Mononuclear cell (primary cell): ENCODE data around the gene GRIN2A. TPM values are rescaled to one million over a fixed set of nuclear protein-coding genes. Genes with fewer than 3 reads are reported as not detected.

Experiments
- H3K27me3 ChIP-seq: 2 replicates; pipeline ENCODE4 v1.6.0; 2011; ENCODE audit warnings: low read length, control low read depth; ENCODE audit not compliant: insufficient read depth
- H3K4me1 ChIP-seq: 2 replicates; pipeline ENCODE4 v1.5.1; 2011; ENCODE audit warnings: mild to moderate bottlenecking, low read length, control low read depth; ENCODE audit not compliant: insufficient read depth
- H3K4me3 ChIP-seq: 2 replicates; pipeline ENCODE4 v1.5.1; 2011; ENCODE audit warnings: mild to moderate bottlenecking, low read length, moderate library complexity
- H3K9me3 ChIP-seq: 2 replicates; pipeline ENCODE4 v1.5.1; 2011; ENCODE audit warnings: low read depth, mild to moderate bottlenecking, control low read depth, low read length
- total RNA-seq: library from RNA; depleted of rRNA; stranded (reverse); fragments of >200 nt; gene quantifications from one replicate; pipeline ENCODE4 v1.2.3, GENCODE V29; 2012

The GRIN2A gene
- total RNA-seq, 1 donor = not detected

- H3K4me3 ChIP-seq = no peak overlapping the region
- H3K27me3 ChIP-seq = no peaks in the 10 kb centered on the region
These were observed 20.4 kb upstream of the GRIN2A start for GRCh38 chr16:10202649-10203048.

GRCh38 chr16:10200637-10201586, 18.7 kb upstream of the GRIN2A start:
- Histone ChIP-seq H3K9me3 (no peaks in the 10 kb centered on the region), H3K27me3 (no peaks in the 10 kb centered on the region), H3K4me3 (no peak overlapping the region), H3K4me1 (no peaks in the 10 kb centered on the region)

More at GRCh38 chr16:10202649-10203048, 20.4 kb upstream of the GRIN2A start:
- Histone ChIP-seq H3K4me1 (no peaks in the 10 kb centered on the region), H3K9me3 (no peaks in the 10 kb centered on the region)

GRCh38 chr16:10196999-10197398, 14.8 kb upstream of the GRIN2A start:
- Histone ChIP-seq H3K9me3 (no peaks in the 10 kb centered on the region), H3K4me1 (no peaks in the 10 kb centered on the region), H3K4me3 (no peak overlapping the region), H3K27me3 (no peaks in the 10 kb centered on the region)

- Histone ChIP-seq H3K4me3 (no peak overlapping the region), H3K9me3 (no peaks in the 10 kb centered on the region), H3K4me1 (no peaks in the 10 kb centered on the region), H3K27me3 (no peaks in the 10 kb centered on the region)
These were observed 8.9 kb upstream of the GRIN2A start for GRCh38 chr16:10191096-10191495.

- Histone ChIP-seq H3K9me3 (no peaks in the 10 kb centered on the region), H3K4me3 (no peak overlapping the region), H3K4me1 (no peaks in the 10 kb centered on the region), H3K27me3 (peaks cover 3% of the 10 kb centered on the region)
These were observed 7.7 kb upstream of the GRIN2A start for GRCh38 chr16:10189861-10190390.

- no peak overlapping the region for H3K4me3 ChIP-seq
- no peaks in the 10 kb centered on the region for H3K9me3 ChIP-seq
- H3K4me1 ChIP-seq = no peaks in the 10 kb centered on the region
- peaks cover 17% of the 10 kb centered on the region for H3K27me3 ChIP-seq
These were observed 6.0 kb upstream of the GRIN2A start for GRCh38 chr16:10188236-10188635.

GRCh38 chr16:10181196-10182162, 749 bp downstream of the GRIN2A start:
- Histone ChIP-seq H3K4me3 (no peak overlapping the region), H3K27me3 (peaks cover 37% of the 10 kb centered on the region), H3K4me1 (peaks cover 12% of the 10 kb centered on the region), H3K9me3 (no peaks in the 10 kb centered on the region)

- Histone ChIP-seq H3K4me1 (peaks cover 12% of the 10 kb centered on the region), H3K4me3 (no peak overlapping the region), H3K27me3 (peaks cover 37% of the 10 kb centered on the region), H3K9me3 (no peaks in the 10 kb centered on the region)
These were observed 1.5 kb downstream of the GRIN2A start for GRCh38 chr16:10180771-10181163.

- Histone ChIP-seq H3K9me3 (no peaks in the 10 kb centered on the region), H3K4me3 (no peak overlapping the region), H3K4me1 (peaks cover 12% of the 10 kb centered on the region), H3K27me3 (peaks cover 37% of the 10 kb centered on the region)
These were observed 2.0 kb downstream of the GRIN2A start for GRCh38 chr16:10180042-10180770.

- peaks cover 29% of the 10 kb centered on the region for H3K27me3 ChIP-seq
- no peak overlapping the region for H3K4me3 ChIP-seq
- H3K9me3 ChIP-seq = no peaks in the 10 kb centered on the region
- H3K4me1 ChIP-seq = peaks cover 12% of the 10 kb centered on the region
These were observed 3.7 kb downstream of the GRIN2A start for GRCh38 chr16:10178526-10178925.

GRCh38 chr16:10178080-10178479, 4.1 kb downstream of the GRIN2A start:
- Histone ChIP-seq H3K9me3 (no peaks in the 10 kb centered on the region), H3K4me1 (peaks cover 12% of the 10 kb centered on the region), H3K4me3 (no peak overlapping the region), H3K27me3 (peaks cover 27% of the 10 kb centered on the region)

GRCh38 chr16:10172848-10173655, 9.2 kb downstream of the GRIN2A start:
- Histone ChIP-seq H3K4me3 (no peak overlapping the region), H3K27me3 (peaks cover 7% of the 10 kb centered on the region), H3K9me3 (no peaks in the 10 kb centered on the region), H3K4me1 (no peaks in the 10 kb centered on the region)

GRCh38 chr16:10171221-10171620, 11.0 kb downstream of the GRIN2A start:
- Histone ChIP-seq H3K4me1 (no peaks in the 10 kb centered on the region), H3K9me3 (no peaks in the 10 kb centered on the region), H3K4me3 (no peak overlapping the region), H3K27me3 (peaks cover 7% of the 10 kb centered on the region)
